A549 (cell line): ENCODE data around the gene GPR61. TPM values are rescaled to one million over a fixed set of nuclear protein-coding genes. Genes with fewer than 3 reads are reported as not detected.

Experiments used
- ATAC-seq, 2 experiments: fragments of 200-7000 bp in 1 of 2; fragments of >200 bp in 1 of 2; cut with Nextera tagmentation in 1 of 2; cut with Tn5 transposase in 1 of 2; 3 replicates each; pipeline versions ENCODE4 v1.8.0 to v1.9.1; 2018 to 2020; ENCODE audit warnings: mild to moderate bottlenecking in 1 of 2, moderate library complexity in 1 of 2
- CTCF ChIA-PET: fragments of 300-600 bp; sonication (Branson Sonifier 250); formaldehyde crosslinking; extraction: SDS; loops from one replicate; lab custom pipeline; 2021; ENCODE audit warnings: antibody characterized with exemption, inconsistent platforms; lab: Yijun Ruan, JAX
- POLR2A ChIA-PET: fragments of 350-600 bp; formaldehyde crosslinking; extraction: SDS; loops from one replicate; lab custom pipeline; 2021; ENCODE audit warnings: antibody characterized with exemption, inconsistent platforms; lab: Yijun Ruan, JAX
- DNase-seq, 2 experiments: peaks; one replicate each; pipeline versions ENCODE4 v3.0.0 to v3.0.0-alpha.2; 2011 to 2016; ENCODE audit warnings: low read depth in 1 of 2, low spot score in 1 of 2
- FAIRE-seq: peaks from 2 replicates; lab custom pipeline; 2011; peaks lifted over from hg19 to GRCh38; lab: Jason Lieb, UNC
- H3K27ac ChIP-seq, 2 experiments: fragments of >200 bp; sonication (Bioruptor Twin); formaldehyde crosslinking; 3 replicates each; pipeline ENCODE4 v1.5.1; 2016 to 2017
- H3K4me1 ChIP-seq: fragments of >200 bp; sonication (Bioruptor Twin); formaldehyde crosslinking; 3 replicates; pipeline ENCODE4 v1.6.1; 2016
- H3K4me2 ChIP-seq: fragments of >200 bp; sonication (Bioruptor Twin); formaldehyde crosslinking; 3 replicates; pipeline ENCODE4 v1.6.1; 2016
- H3K4me3 ChIP-seq: fragments of >200 bp; sonication (Bioruptor Twin); formaldehyde crosslinking; 3 replicates; pipeline ENCODE4 v1.5.1; 2016
- H3K9me3 ChIP-seq: fragments of >200 bp; sonication (Bioruptor Twin); formaldehyde crosslinking; 3 replicates; pipeline ENCODE4 v1.6.1; 2016
- BHLHE40 ChIP-seq: IDR thresholded peaks from 2 replicates; pipeline ENCODE4 v1.6.1; 2012; ENCODE audit warnings: low read depth, low read length, inconsistent platforms
- CBX8 ChIP-seq: fragments of 200-600 bp; sonication (generic); IDR thresholded peaks from 2 replicates; pipeline ENCODE4 v1.6.1; 2016
- CTCF ChIP-seq: fragments of >200 bp; sonication (Bioruptor Twin); formaldehyde crosslinking; IDR thresholded peaks from 3 replicates; pipeline ENCODE4 v1.5.1; 2016
- EP300 ChIP-seq, 2 experiments: fragments of >200 bp; sonication (Bioruptor Twin); formaldehyde crosslinking; IDR thresholded peaks; 2 replicates in 1 of 2; 3 replicates in 1 of 2; pipeline ENCODE4 v1.6.1; 2016 to 2017
- FOSB ChIP-seq: fragments of 250-450 bp; sonication (Bioruptor Pico); IDR thresholded peaks from 2 replicates; pipeline ENCODE4 v1.5.0; 2020; ENCODE audit warnings: mild to moderate bottlenecking, moderate library complexity
- GATA3 ChIP-seq: IDR thresholded peaks from 2 replicates; pipeline ENCODE4 v1.6.1; 2012; ENCODE audit warnings: borderline replicate concordance
- HEYL ChIP-seq: fragments of 250-450 bp; sonication (Bioruptor Pico); IDR thresholded peaks from 2 replicates; pipeline ENCODE4 v1.8.0; 2021; ENCODE audit warnings: mild to moderate bottlenecking, moderate library complexity
- HMGXB4 ChIP-seq: fragments of 250-450 bp; sonication (Bioruptor Pico); IDR thresholded peaks from 2 replicates; pipeline ENCODE4 v1.5.0; 2021; ENCODE audit warnings: mild to moderate bottlenecking, moderate library complexity, borderline replicate concordance
- HOXB13 ChIP-seq: fragments of 250-450 bp; sonication (Bioruptor Pico); IDR thresholded peaks from 2 replicates; pipeline ENCODE4 v1.5.0; 2020; ENCODE audit warnings: low read depth, mild to moderate bottlenecking, moderate library complexity
- JUNB ChIP-seq: fragments of >200 bp; sonication (Bioruptor Twin); formaldehyde crosslinking; IDR thresholded peaks from 2 replicates; pipeline ENCODE4 v1.6.1; 2016
- KDM1A ChIP-seq: fragments of 200-600 bp; sonication (generic); IDR thresholded peaks from 2 replicates; pipeline ENCODE4 v1.6.1; 2016; ENCODE audit warnings: low read depth, mild to moderate bottlenecking
- KDM5A ChIP-seq: fragments of 200-600 bp; sonication (generic); IDR thresholded peaks from 2 replicates; pipeline ENCODE4 v1.6.1; 2016; ENCODE audit warnings: antibody characterized with exemption, mild to moderate bottlenecking
- MAX ChIP-seq: IDR thresholded peaks from 2 replicates; pipeline ENCODE4 v1.6.1; 2012
- MAZ ChIP-seq: fragments of 150-350 bp; IDR thresholded peaks from 2 replicates; pipeline ENCODE4 v1.6.1; 2014; ENCODE audit warnings: antibody characterized with exemption, low read depth, low read length, borderline replicate concordance
- MYC ChIP-seq: IDR thresholded peaks from 2 replicates; pipeline ENCODE4 v1.6.1; 2012; ENCODE audit warnings: mild to moderate bottlenecking, inconsistent platforms, low read length, improper control_type of control experiment, borderline replicate concordance
- NFE2L2 ChIP-seq: fragments of 150-350 bp; conservative IDR thresholded peaks from 2 replicates; pipeline ENCODE4 v1.6.1; 2014; ENCODE audit warnings: low read length
- PBX3 ChIP-seq: IDR thresholded peaks from 2 replicates; pipeline ENCODE4 v1.6.1; 2012
- PHF8 ChIP-seq: fragments of 200-600 bp; sonication (generic); IDR thresholded peaks from 2 replicates; pipeline ENCODE4 v1.6.1; 2016; ENCODE audit warnings: low read depth, mild to moderate bottlenecking, antibody characterized with exemption, moderate library complexity, borderline replicate concordance
- POLR2AphosphoS2 ChIP-seq: conservative IDR thresholded peaks from 2 replicates; pipeline ENCODE4 v1.6.1; 2012; ENCODE audit warnings: low read length, improper control_type of control experiment, inconsistent platforms
- RARB ChIP-seq: fragments of 250-450 bp; sonication (Bioruptor Pico); IDR thresholded peaks from 2 replicates; pipeline ENCODE4 v1.8.0; 2021; ENCODE audit warnings: mild to moderate bottlenecking, moderate library complexity
- REST ChIP-seq: fragments of 200-600 bp; sonication (generic); IDR thresholded peaks from 2 replicates; pipeline ENCODE4 v1.6.1; 2016; ENCODE audit warnings: antibody characterized with exemption, mild to moderate bottlenecking, moderate library complexity
- RFX5 ChIP-seq: fragments of 450-650 bp; IDR thresholded peaks from 2 replicates; pipeline ENCODE4 v1.7.1; 2014; ENCODE audit warnings: antibody characterized with exemption, mild to moderate bottlenecking, moderate library complexity
- RNF2 ChIP-seq: fragments of 200-600 bp; sonication (generic); IDR thresholded peaks from 2 replicates; pipeline ENCODE4 v1.6.1; 2016; ENCODE audit warnings: low read depth, mild to moderate bottlenecking, antibody characterized with exemption, moderate library complexity, borderline replicate concordance
- SMC3 ChIP-seq: fragments of >200 bp; sonication (Bioruptor Twin); formaldehyde crosslinking; IDR thresholded peaks from 3 replicates; pipeline ENCODE4 v1.6.1; 2018; ENCODE audit warnings: inconsistent platforms
- ZFP36 ChIP-seq: fragments of 450-650 bp; IDR thresholded peaks from 2 replicates; pipeline ENCODE4 v1.6.1; 2014; ENCODE audit warnings: borderline replicate concordance; ENCODE audit not compliant: partially characterized antibody
- ZSCAN20 ChIP-seq: fragments of 250-450 bp; sonication (Bioruptor Pico); IDR thresholded peaks from 2 replicates; pipeline ENCODE4 v1.8.0; 2022; ENCODE audit warnings: mild to moderate bottlenecking, moderate library complexity
- WGBS: methylation state at CpG from one replicate; pipeline ENCODE4 v1.1.6; 2017; ENCODE audit errors: missing lambda C conversion rate; 5-methylcytosine and 5-hydroxymethylcytosine counted together
- polyA plus RNA-seq, 4 experiments: library from polyadenylated mRNA; depleted of rRNA in 3 of 4; stranded (reverse); fragments of >200 nt; fragmentation: RNase III in 1 of 4; extraction: RNeasy Plus Mini Kit Qiagen cat#74134 plus additional on column Dnase treatment in 1 of 4; gene quantifications; 2 replicates in 3 of 4; 3 replicates in 1 of 4; pipeline ENCODE4 v1.2.3, GENCODE V29; 2011 to 2017

Gene GPR61
- polyA plus RNA-seq, 2 of the 4 experiments (the other 2 are of a cell fraction): 0.14 TPM; not detected in 1

- TF ChIP-seq REST: peak; percentile 94
- TF ChIP-seq MYC: no peak; the same call in 1 of the 2 replicates
- TF ChIP-seq RFX5: no peak
- no peak for TF ChIP-seq JUNB
- TF ChIP-seq CTCF: peak; percentile 82
- TF ChIP-seq MAX: no peak
- no peak for TF ChIP-seq EP300 (IDR thresholded peaks at IDR 0.05)
Measured at GRCh38 chr1:109493805-109494539, 45.7 kb upstream of the GPR61 start, which contains the start of gene CYB561D1 (continued).

- Histone ChIP-seq H3K4me3 (no peak overlapping the region), H3K27ac (no peak overlapping the region), H3K4me2 (no peak overlapping the region), H3K9me3 (no peaks in the 10 kb centered on the region), H3K4me1 (peaks cover 6% of the 10 kb centered on the region; the same call in 1 of the 3 replicates)
- ChIA-PET POLR2A (no interaction called here), CTCF (interaction anchor here (0.6 to 23.6 kb wide), 4 partner anchors 11 to 304 kb away, joined by 3 to 749 read pairs (median 67); partner anchors contain the start of genes AMIGO1, ATXN7L2 and GPR61)
- WGBS: 92% methylated on average over 4 of the region's 7 CpGs
- no peak for ATAC-seq
- no peak for FAIRE-seq
- no peak for TF ChIP-seq ZSCAN20 (CRISPR knock-in tag)
- no peak for TF ChIP-seq HEYL
- no peak for TF ChIP-seq PHF8
- no peak for TF ChIP-seq MAZ
- no peak for DNase-seq
Measured at GRCh38 chr1:109495738-109496137, 43.9 kb upstream of the GPR61 start.

GRCh38 chr1:109497449-109498160, 42.1 kb upstream of the GPR61 start:
- Histone ChIP-seq H3K4me3 (no peak overlapping the region), H3K4me2 (no peak overlapping the region), H3K4me1 (peaks cover 6% of the 10 kb centered on the region; the same call in 1 of the 3 replicates), H3K9me3 (no peaks in the 10 kb centered on the region), H3K27ac (no peak overlapping the region)
- WGBS: 59% methylated on average over 5 of the region's 9 CpGs
- DNase-seq: no peak
- CTCF ChIA-PET: interaction anchor here (0.8 to 23.6 kb wide), 10 partner anchors 8 to 98 kb away, joined by 3 to 749 read pairs (median 12); partner anchors contain the start of genes AMIGO1, ATXN7L2 and GPR61
- ATAC-seq: no peak
- FAIRE-seq: no peak
- POLR2A ChIA-PET: no interaction called here
- TF ChIP-seq JUNB (no peak), RNF2 (no peak), HMGXB4 (CRISPR knock-in tag) (no peak), KDM5A (no peak), SMC3 (no peak), POLR2AphosphoS2 (no peak), PBX3 (no peak), BHLHE40 (no peak), GATA3 (no peak), NFE2L2 (no peak), CBX8 (no peak), KDM1A (no peak), MAZ (no peak), FOSB (no peak), ZFP36 (no peak), HOXB13 (CRISPR knock-in tag) (no peak), RARB (no peak)
